HS-5 (cell line): ENCODE measurements around the gene TMLHE.
"Not testable (repeated sequence)": the region's sequence is repeated elsewhere in the genome, so short reads cannot be mapped to it uniquely, and the experiment has no call there.

Source experiments
- DNase-seq: peaks from one replicate; pipeline ENCODE4 v3.0.0-alpha.2; 2012; ENCODE audit warnings: low read depth

TMLHE gene, protein sequence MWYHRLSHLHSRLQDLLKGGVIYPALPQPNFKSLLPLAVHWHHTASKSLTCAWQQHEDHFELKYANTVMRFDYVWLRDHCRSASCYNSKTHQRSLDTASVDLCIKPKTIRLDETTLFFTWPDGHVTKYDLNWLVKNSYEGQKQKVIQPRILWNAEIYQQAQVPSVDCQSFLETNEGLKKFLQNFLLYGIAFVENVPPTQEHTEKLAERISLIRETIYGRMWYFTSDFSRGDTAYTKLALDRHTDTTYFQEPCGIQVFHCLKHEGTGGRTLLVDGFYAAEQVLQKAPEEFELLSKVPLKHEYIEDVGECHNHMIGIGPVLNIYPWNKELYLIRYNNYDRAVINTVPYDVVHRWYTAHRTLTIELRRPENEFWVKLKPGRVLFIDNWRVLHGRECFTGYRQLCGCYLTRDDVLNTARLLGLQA

DNA sequence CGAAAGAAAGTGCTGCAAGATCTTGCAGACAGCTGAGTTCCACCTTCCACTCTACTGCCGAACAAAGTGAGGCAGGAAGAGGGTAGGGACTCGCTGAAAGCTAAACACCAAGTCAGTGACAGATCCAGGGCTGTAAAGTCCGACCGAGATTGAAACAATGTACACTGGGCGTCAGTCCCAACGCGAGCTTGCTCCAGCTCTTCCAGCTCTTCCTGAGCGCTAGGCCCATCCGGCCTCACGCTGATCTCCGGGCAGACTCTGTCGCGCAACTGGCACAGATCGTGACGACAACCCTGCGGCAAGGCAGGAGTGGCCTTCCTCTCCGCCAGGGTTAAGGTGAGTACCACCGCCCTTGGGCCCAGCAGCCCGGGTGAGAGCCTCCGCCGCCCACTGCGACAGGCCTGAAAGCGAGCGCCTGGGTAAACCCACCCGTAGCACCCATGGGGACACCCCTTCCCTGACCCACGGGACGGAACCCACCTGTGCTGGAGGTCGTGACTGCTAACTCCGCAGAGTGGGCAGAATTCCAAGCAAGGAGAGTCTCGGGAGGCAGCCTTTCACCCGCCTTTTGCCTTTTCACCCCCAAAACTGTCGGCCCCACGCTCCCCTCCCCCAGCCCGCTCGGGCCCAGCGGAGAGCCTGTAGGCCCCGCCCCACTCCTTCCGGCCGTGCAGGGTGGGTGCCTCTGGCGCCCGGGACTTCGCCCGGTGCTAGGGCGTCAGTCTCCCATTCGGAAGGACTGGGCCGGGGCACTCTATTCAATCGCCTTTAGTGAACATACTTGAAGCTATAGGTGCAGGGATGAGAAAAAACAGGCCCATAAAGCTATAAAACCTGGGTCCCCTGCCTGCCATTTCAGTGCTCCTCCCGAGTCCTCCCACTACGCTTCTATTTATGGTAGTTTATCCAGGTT is at the start of gene TMLHE, which contains the start of gene SPRY3:
TSS of gene TMLHE (minus strand) at position 641 of the 913 bp plus-strand sequence. CDS start 67,676 bp downstream, outside the sequence.
TSS of gene SPRY3 (plus strand) at position 275 of the 913 bp plus-strand sequence.
- peak; percentile 11 for DNase-seq

DNA sequence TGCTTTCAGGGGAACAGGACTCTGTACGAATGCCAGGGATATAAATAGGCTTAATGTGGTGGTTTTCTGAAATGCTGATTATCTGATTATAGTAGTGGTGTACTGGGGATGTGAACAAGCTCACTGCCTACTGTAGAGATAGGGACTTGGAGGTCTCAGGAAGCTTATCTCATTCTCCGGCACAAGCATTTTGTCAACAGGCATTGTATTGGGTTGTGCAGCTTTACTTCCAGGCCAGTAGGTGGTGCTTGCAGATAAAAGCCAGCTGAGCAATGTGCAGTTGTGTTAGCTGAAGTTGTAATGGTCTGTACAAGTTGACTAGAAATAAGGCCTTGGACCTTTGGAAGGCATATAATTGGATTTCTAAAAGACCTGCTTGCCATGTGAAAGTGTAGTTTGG is 49.5 kb upstream of the TMLHE start:
- DNase-seq: no peak

DNA sequence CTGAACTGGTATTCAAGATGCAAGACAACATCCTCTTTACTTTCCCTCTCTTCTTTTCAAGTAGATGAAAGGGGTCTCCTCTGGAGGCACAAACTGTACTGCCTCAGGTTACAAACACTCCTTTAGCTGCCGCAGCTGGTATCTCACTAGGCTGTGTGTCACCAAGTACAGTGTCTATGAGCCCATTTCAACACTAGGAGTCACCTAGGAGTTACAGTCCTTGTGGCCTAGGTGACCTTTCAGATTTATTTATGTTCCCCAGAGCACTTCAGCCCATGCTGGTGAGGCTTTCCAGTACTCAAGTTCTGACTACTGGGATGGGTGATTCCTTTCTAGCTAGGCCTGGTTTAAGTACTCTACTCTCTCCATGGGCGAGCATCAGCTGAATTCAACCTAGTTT is 32.4 kb upstream of the TMLHE start:
- no peak for DNase-seq

DNA sequence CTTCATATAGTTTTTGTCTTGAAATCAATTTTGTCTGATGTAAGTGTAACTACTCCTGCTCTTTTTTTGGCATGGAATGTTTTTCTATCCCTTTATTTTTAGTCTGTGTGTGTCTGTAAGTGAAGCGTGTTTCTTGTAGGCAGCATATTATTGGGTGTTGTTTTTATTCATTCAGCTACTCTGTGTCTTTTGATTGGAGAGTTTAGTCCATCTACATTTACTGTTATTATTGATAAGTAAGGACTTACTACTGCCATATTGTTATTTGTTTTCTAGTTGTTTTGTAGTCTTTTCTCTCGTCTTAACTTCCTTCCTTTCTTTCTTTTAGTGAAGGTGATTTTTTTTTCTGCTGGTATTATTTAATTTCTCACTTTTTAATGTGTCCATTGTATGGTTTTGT is 30.5 kb upstream of the TMLHE start:
- no peak for DNase-seq

DNA sequence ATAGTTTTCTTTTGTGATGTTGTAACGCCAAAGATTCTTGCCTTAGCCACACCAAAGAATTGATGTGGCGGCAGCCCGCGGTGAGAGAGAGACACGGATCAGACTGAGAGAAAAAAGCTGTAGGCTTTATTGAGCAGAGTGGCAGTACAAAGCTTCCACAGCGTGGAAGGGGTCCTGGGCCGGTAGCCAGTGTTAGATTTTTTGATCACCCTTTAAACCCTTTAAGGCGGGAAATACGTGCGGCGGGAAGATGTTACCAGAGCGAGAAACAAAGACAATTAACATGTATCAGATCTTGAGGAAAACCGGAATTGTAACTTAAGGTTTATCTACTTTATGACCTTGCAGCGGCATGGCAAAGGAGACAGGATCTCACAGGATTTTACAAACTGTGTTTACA is 28.6 kb upstream of the TMLHE start:
- not testable (repeated sequence) for DNase-seq

DNA sequence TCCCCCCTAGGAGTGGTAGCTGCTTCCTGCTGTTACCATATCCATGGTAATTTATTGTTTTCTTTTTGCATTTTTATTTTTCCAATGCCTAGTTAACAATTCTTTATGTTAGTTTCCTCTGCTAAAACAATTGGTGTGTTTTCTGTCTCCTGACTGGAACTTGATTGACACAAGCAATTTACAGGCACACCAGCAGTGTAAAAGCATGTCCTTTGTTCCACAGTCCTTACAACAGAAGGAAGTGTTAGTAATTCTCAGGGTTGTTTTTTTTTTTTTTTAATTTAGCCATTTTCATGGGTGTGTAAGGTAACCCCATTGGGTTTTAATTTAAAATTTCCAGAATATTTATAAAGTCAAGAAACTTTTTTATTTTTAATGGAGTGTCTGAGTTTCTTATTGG is 25.0 kb upstream of the TMLHE start:
- no peak for DNase-seq

DNA sequence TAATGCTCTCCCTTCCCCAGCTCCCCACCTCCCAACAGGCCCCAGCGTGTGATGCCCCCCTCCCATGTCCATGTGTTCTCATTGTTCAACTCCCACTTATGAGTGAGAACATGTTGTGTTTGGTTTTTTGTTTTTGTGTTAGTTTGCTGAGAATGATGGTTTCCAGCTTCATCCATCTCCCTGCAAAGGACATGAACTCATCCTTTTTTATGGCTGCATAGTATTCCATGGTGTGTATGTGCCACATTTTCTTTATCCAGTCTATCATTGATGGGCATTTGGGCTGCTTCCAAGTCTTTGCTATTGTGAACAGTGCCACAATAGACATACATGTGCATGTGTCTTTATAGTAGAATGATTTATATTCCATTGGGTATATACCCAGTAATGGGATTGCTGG is 22.3 kb upstream of the TMLHE start:
- DNase-seq: not testable (repeated sequence)

DNA sequence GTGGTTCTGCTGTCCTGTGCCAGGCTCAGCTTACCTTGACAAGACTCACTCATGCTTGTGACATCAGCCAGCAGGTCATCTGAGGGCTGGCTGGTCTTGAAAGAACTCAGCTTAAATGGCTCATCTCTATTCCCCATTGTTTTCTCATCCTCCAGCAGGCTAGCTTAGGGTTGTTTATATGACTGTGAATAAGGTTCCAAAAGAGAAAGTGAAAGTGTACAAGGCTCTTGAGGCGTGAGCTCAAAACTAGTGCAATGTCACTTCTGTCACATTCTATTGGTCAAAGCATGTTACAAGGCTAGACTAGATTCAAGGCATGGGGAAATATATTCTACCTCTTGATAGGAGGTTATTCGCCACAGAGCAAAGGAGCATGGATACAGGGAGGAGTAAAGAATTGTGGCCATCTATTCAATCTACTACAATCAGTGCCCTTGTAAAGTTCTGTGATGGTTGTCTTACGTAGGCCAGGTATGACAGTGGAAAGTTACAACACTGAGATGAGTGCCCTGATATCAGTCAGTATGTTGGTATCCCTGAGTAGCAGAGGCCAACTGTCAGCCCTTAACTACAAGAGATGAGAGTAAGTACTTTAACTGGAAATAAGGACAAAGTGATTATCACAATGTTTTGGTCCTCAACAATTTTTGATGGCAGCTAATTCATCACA is 19.8 kb upstream of the TMLHE start:
- no peak for DNase-seq

DNA sequence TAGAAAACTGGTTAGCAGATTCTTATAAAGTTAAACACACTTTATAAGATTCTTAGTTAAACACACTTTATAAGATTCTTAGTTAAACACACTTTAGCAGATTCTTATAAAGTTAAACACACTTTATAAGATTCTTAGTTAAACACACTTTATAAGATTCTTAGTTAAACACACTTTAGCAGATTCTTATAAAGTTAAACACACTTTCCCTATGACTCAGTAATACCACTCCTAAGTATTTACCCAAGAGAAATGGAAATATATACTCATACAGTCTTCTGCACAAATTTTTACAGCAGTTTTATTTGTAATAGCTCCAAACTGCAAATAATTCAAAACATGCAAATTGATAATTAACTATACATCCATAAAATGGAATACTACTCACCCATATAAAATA is 7.4 kb upstream of the TMLHE start:
- DNase-seq: not testable (repeated sequence)

DNA sequence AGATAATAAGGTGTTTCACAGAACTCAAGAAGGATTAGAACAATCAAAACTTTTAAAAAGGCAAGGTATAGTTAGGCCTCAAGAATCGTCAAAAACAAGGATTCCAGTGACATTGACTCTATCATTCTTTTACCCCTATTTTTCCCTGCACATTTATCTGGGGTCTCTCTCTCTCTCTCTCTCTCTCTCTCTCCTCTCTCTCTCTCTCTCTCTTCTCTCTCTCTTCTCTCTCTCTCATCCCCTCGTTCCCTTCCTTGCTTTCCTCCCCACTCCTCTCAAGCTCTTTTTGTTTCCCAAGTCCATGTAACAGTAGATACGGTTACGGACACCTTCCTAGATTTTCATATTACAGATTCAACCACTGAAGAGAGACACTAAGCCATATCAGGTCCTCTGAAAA is 3.2 kb upstream of the TMLHE start:
- DNase-seq: no peak

DNA sequence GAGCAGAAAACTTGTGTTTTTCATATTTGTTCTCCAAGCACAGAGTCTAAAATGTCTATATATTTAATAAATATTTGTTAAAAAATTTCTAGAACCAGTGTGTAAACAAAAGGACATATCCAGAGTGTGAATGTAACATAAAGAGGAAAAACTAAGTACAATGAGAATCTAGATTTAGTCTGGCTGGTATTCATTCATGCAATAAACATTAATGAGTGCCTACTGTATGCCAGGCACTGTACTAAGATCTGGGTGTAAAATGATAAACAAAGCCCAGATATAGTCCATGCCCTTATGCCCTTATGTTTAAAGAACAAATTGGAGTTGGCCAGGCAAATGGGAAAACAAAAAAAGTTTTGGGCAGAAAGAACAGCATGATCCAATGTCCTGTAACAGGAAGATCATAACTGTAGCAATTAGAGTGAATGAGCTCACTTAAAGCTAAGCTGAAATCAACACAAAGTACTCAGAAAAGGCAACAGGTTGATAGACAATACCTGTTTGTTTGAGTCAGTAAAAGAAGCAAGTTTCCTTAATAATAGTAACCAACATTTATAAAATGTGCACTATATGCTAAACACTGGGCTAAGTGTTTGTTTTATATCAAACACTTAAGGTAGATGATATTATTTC is 1.3 kb upstream of the TMLHE start:
- no peak for DNase-seq

DNA sequence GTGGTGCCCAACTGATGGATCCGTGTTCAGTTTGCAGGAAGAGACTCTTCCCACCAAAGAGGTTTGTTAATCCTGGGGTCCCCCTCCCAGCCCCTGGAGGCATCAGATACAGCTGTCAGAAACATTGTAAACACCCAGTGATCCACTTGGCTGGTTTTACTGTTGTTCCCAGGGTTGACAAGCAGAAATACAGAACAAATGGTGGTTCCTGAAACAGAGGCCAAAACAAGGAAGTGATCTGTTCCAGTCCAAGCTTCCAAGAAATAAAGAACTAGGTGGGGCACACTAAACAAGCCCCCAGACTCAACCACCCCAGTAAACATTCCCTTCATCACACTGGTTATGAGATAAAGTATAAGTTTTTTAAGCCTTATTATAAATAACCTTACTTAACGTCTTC is 1.4 kb downstream of the TMLHE start:
- no peak for DNase-seq

DNA sequence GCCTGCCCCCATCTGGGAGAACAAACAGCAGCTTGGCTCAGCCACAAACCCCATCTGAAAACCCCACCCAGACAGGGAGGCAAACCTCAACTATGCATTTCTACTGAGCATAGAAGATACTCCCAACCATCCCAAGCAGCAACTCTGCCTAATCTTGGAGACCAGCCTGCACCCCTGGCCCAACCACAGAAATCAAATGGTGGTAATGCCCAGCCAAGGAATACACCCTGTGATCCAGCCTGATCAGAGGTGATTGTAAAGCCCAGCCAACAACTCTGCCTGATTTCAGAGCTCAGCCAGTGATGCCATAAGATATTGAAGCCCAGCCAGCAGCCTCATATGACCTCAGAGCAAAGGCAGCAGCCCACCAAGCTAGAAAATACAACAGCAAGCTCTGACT is 19.8 kb downstream of the TMLHE start:
- no peak for DNase-seq

DNA sequence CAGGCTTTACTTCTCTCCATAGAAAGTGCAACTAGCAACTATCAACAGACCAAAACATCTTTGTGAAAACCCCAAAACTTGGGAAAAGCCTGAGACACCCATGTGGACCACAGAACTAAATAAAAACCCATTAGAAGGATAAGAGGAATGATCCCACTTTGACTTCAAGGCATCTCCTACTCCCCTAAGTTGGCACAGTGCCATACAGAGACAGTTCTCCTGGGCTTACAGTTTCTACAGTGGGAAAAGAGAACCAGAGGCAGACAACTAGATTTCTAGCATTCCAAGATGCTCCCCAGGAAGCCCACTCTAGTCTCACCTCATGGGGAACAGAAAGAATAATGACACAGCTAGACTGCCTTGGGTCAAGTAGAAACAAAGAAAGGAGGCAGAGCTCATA is 20.4 kb downstream of the TMLHE start:
- no peak for DNase-seq

DNA sequence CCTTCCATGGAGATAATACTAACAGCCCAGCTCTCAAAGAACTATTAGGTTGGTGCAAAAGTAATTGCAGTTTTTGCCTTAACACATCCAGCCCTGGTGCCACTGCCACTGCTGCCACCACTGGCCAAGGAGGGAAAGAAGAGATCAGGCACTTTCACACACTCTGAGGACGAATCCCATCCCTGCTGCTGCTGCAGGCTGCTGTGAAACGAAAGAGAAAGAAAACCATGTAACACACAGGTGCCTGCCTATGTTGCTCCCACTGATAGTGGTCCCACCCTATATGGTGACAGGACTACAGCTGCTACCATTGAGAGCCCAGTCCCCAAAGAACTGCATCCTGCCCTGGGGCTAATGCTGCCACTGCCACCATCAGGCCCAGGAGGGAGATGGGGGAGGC is 35.1 kb downstream of the TMLHE start:
- DNase-seq: no peak

DNA sequence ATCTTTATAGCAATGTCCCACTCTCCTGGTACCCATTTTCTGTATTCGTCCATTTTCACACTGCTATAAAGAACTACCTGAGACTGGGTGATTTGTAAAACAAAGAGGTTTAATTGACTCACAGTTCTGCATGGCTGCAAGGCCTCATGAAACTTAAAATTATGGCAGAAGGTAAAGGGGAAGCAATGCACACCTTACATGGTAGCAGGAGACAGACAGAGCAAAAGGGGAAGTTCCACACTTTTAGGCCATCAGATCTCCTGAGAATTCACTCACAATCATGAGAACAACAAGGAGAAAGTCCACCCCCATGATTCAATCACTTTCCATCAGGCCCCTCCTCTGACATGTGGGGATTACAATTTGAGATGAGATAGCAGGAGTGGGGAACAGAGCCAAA is 49.7 kb downstream of the TMLHE start:
- DNase-seq: no peak

DNA sequence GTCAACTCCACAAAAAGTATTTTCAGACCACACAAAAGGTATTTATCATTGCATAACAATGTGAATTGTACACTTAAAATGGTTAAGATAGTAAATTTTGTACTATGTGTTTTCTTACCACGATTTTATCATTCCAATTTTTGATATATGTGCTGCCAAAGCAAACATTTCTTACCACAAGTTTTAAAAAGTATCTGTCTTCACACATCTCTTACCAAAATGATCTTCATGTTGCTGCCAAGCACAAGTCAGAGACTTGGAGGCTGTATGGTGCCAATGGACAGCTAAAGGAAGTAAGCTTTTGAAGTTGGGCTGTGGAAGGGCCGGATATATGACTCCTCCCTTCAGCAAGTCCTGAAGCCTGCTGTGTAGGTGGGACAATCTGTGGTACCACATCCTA is 67.9 kb downstream of the TMLHE start:
- DNase-seq: no peak

DNA sequence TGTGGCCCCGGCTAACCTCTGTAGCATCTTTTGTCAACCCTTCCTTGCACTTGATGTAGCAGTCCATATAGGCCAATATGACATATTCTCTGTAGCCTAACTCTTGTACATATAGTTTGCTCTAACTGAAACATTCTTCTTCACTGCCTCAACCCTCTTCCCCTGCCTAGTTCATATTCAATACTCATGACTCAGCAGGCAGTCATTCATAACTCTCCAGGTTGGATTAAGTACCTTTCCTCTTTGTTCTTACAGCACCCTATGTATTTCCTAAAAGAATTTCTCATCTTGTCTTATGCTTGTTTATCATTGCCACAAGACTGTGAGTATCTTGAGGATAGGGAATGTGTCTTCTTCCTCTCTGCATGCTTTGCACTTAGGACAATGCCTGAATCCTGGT is 76.9 kb downstream of the TMLHE start:
- no peak for DNase-seq

DNA sequence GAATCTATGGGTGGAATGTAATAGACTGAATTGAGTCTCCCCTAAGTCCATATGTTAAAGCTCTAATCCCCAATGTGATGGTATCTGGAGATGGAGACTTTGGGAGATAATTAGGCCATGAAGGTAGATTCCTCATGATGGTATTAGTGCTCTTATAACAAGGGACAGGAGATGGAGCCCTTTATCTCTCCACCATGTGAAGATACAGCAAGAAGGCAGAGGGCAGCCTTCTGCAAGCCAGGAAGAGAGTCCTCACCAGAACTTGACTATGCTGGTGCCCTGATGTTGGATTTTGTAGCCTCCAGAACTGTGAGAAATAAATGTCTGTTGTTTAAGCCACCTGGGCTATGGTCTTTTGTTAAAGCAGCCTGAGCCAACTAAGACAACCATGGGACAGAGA is 78.0 kb downstream of the TMLHE start:
- DNase-seq: no peak

DNA sequence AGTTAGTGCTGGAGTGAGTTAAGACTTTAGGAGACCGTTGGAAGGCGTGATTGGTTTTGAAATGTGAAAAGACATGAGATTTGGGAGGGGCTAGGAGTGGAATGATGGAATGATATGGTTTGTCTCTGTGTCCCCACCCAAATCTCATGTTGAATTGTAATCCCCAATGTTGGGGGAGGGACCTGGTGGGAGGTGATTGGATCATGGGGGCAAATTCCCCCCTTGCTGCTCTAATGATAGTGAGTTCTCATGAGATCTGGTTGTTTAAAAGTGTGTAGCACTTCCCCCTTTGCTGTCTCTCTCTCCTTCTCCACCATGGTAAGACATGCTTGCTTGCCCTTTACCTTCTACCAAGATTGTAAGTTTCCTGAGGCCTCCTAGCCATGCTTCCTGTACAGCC is 85.7 kb downstream of the TMLHE start:
- DNase-seq: not testable (repeated sequence)

DNA sequence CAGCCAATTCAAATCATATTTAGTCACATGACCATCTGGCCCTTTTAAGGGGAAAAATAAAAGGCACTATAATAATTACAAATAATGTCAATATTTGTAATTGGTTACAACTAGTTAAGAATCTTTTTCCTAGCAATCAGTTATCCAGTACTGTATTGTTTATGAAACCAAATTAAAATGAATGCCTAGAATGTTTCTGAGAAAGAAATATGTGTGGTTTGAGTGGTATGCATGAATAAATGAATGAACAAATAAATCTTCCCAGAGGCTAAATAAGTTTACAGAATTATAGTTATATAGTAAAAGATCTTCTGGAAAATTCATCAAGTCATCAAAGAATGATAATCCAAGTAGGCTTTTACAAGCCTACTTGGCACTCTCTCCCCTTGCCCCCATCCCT is 98.5 kb downstream of the TMLHE start:
- DNase-seq: no peak

DNA sequence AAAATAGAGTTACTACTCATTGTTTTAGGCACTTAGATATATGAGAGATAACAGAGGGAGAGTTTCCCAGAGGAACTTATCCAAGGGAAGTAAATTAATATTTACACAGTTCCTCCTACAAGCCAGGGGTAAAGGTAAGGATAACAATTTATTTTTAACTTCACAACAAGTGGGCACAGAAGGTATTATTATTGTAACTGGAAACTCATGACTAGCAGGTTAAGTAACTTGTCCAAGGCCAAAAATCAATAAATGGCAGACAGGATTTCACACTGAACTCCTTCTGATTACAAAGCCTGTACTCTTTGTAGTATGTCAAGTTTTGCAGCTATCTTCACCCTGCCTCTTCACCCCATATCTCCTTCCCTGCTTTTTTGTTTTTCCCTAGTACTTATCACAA is 107.5 kb downstream of the TMLHE start:
- DNase-seq: no peak
